ENCODE measurements around the gene MUCL3.
A peak's percentile ranks its signal among the peaks of the same experiment; 100 is the strongest.
"Not testable (repeated sequence)": the region's sequence is repeated elsewhere in the genome, so short reads cannot be mapped to it uniquely, and the experiment has no call there.

Gene MUCL3

GRCh38 chr6:30940361-30940986 lies at the start of gene MUCL3:
Gene MUCL3 (plus strand): TSS chr6:30940973. CDS start chr6:30941000, 27 bp downstream.
- DNase-seq = no peak

- DNase-seq = no peak
These were observed 49.4 kb upstream of the MUCL3 start for GRCh38 chr6:30891450-30891723.

- DNase-seq = no peak
These were observed 48.8 kb upstream of the MUCL3 start for GRCh38 chr6:30891816-30892538.

DNA sequence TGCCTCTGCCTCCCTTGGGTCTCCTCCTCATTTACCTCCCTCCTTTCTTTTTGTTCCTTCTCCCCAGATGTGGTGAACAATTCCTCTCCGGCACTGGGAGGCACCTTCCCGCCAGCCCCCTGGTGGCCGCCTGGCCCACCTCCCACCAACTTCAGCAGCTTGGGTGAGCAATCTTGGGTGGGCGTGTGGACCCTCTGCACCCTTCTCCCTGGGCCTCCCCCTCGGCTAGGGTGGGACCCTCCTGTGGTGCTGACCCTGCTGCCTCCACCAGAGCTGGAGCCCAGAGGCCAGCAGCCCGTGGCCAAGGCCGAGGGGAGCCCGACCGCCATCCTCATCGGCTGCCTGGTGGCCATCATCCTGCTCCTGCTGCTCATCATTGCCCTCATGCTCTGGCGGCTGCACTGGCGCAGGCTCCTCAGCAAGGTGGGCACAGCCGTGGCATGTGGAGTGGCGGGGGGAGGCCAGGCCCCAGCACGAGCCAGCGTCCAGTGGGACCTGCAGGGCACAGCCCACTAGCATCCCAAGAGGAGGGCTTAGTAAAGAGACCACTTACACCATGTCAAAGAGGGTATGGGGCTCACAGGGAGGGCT lies 47.7 kb upstream of the MUCL3 start:
- no peak for DNase-seq

DNA sequence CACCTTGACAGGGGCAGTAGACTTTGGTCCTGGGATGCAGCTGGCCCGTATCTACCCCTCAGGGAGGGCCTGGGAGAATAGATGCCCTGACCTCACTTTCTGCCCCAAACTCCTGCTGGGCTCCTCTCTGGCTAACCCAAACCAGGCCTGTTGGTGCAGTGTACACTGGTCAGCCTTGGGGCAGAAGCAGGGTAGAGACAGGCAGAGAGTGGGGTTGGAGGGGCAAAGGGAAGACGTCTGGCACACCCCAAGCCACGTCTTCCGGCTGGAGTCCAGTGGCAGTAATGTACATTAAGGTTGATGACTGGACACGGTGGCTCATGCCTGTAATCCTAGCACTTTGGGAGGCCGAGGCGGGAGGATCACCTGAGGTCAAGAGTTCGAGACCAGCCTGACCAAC lies 47.1 kb upstream of the MUCL3 start:
- no peak for DNase-seq

- DNase-seq = no peak
These were observed 46.4 kb upstream of the MUCL3 start for GRCh38 chr6:30894381-30894780.

- no peak for DNase-seq
These were observed 45.8 kb upstream of the MUCL3 start for GRCh38 chr6:30894935-30895334.

DNA sequence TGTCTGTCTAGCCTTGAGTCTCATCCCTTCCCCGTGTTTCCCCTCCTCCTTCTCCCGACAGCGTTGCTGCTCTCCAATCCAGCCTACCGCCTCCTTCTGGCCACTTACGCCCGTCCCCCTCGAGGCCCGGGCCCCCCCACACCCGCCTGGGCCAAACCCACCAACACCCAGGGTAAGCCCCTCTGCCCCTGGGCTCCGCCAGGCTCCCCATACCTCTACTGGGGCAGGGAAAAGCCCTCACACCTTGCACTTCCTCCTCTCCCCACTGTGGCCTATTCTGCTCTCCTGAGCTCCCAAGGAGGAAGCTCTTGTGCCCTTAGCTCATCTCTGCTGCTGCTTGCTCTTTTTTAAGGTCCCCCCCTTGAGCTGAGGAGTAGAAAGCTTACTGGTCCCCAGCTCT lies 45.4 kb upstream of the MUCL3 start:
- DNase-seq = no peak

DNA sequence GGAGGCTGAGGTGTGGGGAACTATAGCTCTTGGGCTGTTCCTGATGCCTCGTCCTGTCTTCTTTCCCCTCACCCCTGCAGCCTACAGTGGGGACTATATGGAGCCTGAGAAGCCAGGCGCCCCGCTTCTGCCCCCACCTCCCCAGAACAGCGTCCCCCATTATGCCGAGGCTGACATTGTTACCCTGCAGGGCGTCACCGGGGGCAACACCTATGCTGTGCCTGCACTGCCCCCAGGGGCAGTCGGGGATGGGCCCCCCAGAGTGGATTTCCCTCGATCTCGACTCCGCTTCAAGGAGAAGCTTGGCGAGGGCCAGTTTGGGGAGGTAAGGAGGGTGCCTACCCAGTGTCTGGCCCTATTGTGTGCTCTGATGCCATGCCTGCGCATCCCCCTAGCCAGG lies 44.2 kb upstream of the MUCL3 start:
- DNase-seq = no peak

- DNase-seq = no peak
These were observed 42.9 kb upstream of the MUCL3 start for GRCh38 chr6:30897882-30898281.

- DNase-seq = no peak
These were observed 41.9 kb upstream of the MUCL3 start for GRCh38 chr6:30898750-30899360.

DNA sequence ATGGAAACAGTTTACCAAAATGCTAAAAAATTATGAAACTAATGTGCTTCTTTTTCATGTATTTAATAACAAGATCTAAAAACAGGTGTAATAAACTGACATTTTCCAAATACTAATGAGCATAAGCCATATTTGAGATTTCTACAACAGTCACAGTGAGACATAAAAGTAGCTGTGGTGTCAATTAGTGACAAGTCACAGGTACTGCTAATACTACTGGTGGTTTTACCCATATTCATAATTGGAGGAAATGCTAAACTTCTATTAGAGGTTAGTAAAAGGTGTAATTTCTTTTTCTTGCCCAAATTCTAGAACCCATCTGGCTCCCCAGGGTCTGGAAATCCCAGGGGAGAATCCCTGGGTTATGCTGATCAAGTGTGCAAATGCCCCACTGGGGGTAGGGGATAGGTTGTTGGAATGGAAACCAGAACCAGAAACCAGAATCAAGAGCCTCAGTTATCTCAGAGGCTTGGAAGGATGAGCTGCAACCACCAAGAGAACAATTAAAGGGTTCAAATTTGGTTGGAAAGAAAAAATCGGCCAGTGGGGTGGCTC lies 39.8 kb upstream of the MUCL3 start:
- no peak for DNase-seq

- no peak for DNase-seq
These were observed 39.3 kb upstream of the MUCL3 start for GRCh38 chr6:30901436-30901835.

- not testable (repeated sequence) for DNase-seq
These were observed 38.6 kb upstream of the MUCL3 start for GRCh38 chr6:30902196-30902595.

GRCh38 chr6:30902709-30903108 lies 38.1 kb upstream of the MUCL3 start:
- DNase-seq = no peak

GRCh38 chr6:30903236-30903635 lies 37.5 kb upstream of the MUCL3 start:
- DNase-seq = no peak

- DNase-seq = not testable (repeated sequence)
These were observed 33.4 kb upstream of the MUCL3 start for GRCh38 chr6:30907290-30907757.

GRCh38 chr6:30907758-30908591 lies 32.8 kb upstream of the MUCL3 start, which contains the start of gene GTF2H4:
Gene GTF2H4 (plus strand): TSS chr6:30908207.
- DNase-seq = peak; percentile 98

DNA sequence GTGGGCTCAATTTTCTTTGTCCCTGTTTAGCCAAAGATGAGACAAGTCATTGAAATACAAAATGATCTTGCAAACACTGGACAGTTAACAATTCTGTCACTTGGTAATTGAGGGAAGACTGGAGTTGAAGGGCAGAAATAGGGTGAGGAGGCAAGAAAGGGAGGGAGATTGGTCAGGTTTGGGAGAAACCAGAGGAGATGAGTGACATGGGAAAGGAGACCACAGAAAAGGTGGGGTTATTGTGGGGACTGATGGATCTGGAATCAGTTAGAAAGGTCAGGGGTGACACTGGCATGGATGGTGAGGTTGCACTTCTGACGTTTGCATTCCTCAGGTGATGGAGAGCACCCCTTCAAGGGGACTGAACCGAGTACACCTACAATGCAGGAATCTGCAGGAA lies 32.1 kb upstream of the MUCL3 start:
- DNase-seq = no peak

DNA sequence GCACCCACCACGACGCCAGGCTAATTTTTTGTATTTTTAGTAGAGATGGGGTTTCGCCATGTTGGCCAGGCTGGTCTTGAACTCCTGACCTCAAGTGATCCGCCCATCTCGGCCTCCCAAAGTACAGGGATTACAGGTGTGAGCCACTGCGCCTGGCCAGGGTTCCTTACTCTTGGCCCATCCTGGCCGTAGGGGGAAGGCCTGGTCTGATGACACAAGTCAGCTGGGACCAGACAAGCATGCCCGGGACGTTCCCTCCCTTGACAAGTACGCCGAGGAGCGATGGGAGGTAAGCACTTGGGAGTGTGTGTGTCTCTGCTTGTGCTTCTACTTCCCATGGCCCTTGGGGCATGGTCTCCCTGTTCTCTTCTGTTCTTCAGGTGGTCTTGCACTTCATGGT lies 30.3 kb upstream of the MUCL3 start:
- DNase-seq = not testable (repeated sequence)

GRCh38 chr6:30912746-30913520 lies 27.8 kb upstream of the MUCL3 start:
- no peak for DNase-seq

DNA sequence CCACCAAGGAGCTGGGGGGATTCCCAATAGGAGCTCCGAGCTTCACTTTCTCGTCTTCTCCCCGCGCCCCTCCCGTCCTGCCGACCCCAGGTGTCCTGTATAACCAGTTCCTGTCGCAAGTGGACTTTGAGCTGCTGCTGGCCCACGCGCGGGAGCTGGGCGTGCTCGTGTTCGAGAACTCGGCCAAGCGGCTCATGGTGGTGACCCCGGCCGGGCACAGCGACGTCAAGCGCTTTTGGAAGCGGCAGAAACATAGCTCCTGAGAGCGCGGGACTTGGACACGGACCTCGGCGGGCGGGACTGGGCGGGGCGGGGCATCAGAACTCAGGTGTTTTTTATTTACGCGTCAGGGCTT lies 27.1 kb upstream of the MUCL3 start:
- no peak for DNase-seq
